ELF-1 (cell line): ENCODE data around the gene MOCS1.

ENCODE experiments used
- DNase-seq: peaks from one replicate; pipeline ENCODE4 v3.0.0-alpha.2; 2016; ENCODE audit warnings: low read depth, low spot score

The MOCS1 gene

DNA sequence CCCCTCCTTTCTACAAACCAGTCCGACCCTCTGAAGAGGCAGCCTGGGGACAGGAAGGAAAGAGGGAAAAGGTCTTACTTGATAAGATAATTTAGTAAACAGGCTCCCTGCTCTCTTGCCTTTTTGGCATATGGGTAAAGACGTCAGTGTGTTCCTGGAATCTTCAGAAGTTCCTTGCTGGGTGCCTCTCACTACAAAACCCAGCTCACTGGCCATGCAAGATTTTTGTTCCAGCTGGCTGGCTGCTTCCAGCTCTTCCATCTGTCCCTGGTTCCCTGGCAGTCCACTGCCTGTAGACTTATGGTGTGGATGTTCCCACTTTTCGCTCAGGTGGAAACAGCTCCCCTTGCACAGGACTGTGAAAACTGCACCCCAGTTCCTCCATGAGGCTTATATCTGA lies 57.4 kb downstream of the MOCS1 start:
- DNase-seq = no peak

GRCh38 chr6:39876111-39876510 lies 58.2 kb downstream of the MOCS1 start:
- no peak for DNase-seq

GRCh38 chr6:39873439-39873838 lies 60.8 kb downstream of the MOCS1 start:
- no peak for DNase-seq

GRCh38 chr6:39870950-39871349 lies 63.3 kb downstream of the MOCS1 start:
- DNase-seq = no peak

- no peak for DNase-seq
Observed at GRCh38 chr6:39867592-39867991, 66.7 kb downstream of the MOCS1 start.

- peak; percentile 79 for DNase-seq
Observed at GRCh38 chr6:39865011-39865888, 69.0 kb downstream of the MOCS1 start.

GRCh38 chr6:39861663-39862062 lies 72.6 kb downstream of the MOCS1 start:
- peak; percentile 39 for DNase-seq

GRCh38 chr6:39859025-39859424 lies 75.2 kb downstream of the MOCS1 start:
- DNase-seq = no peak

GRCh38 chr6:39855356-39855995 lies 78.8 kb downstream of the MOCS1 start:
- DNase-seq = no peak
